B cell (primary cell): ENCODE results near the gene CCL28. TPM values are rescaled to one million over a fixed set of nuclear protein-coding genes. Genes with fewer than 3 reads are reported as not detected.

Experiments
- ATAC-seq: fragments of 200-7000 bp; cut with Tn5 transposase; one replicate; pipeline ENCODE4 v1.10.0; 2021; ENCODE audit warnings: low read depth, mild to moderate bottlenecking, moderate number of reproducible peaks, moderate library complexity
- CTCF ChIA-PET: fragments of 350-600 bp; sonication (Branson Sonifier 250); formaldehyde crosslinking; loops from one replicate; lab custom pipeline; 2021; ENCODE audit warnings: antibody characterized with exemption, inconsistent platforms; lab: Charles Lee
- POLR2A ChIA-PET: fragments of 350-600 bp; sonication (Branson Sonifier 250); formaldehyde crosslinking; loops from one replicate; lab custom pipeline; 2021; ENCODE audit warnings: antibody characterized with exemption; lab: Charles Lee
- DNase-seq: peaks from one replicate; pipeline ENCODE4 v3.0.0; 2013
- H2AFZ ChIP-seq: 2 replicates; pipeline ENCODE4 v1.6.1; 2012; ENCODE audit warnings: mild to moderate bottlenecking, low read depth, low read length; ENCODE audit not compliant: insufficient read depth, poor library complexity, severe bottlenecking
- H3K27ac ChIP-seq, 2 donors: 1 replicate in 1 of 2; 2 replicates in 1 of 2; pipeline ENCODE4 v1.5.1; 2012 to 2013; ENCODE audit warnings: low read length in 2 of 2, mild to moderate bottlenecking in 2 of 2, moderate library complexity in 1 of 2
- H3K27me3 ChIP-seq, 4 experiments: fragments of 200-600 bp in 1 of 4; sonication (generic) in 1 of 4; replicated peaks in 1 of 4; 1 replicate in 2 of 4; 2 replicates in 2 of 4; pipeline versions ENCODE4 v1.6.1 to v1.7.0; 2013 to 2016; ENCODE audit warnings: low read length in 3 of 4, mild to moderate bottlenecking in 2 of 4, mixed read lengths in 1 of 4, moderate library complexity in 1 of 4; ENCODE audit not compliant: insufficient read depth in 4 of 4, control insufficient read depth in 3 of 4; ENCODE audit errors: control extremely low read depth in 1 of 4
- H3K36me3 ChIP-seq, 2 experiments: replicated peaks in 1 of 2; 1 replicate in 1 of 2; 2 replicates in 1 of 2; pipeline versions ENCODE4 v1.6.1 to v1.7.1; 2013; ENCODE audit warnings: low read length in 1 of 2; ENCODE audit not compliant: insufficient read depth in 2 of 2, control insufficient read depth in 1 of 2; ENCODE audit errors: control extremely low read depth in 1 of 2, extremely low read depth in 1 of 2
- H3K4me1 ChIP-seq, 2 donors: fragments of 200-600 bp in 1 of 2; sonication (generic) in 1 of 2; 1 replicate in 1 of 2; 2 replicates in 1 of 2; pipeline versions ENCODE4 v1.5.1 to v1.6.1; 2013 to 2017; ENCODE audit warnings: low read length in 2 of 2; ENCODE audit not compliant: control insufficient read depth in 2 of 2, insufficient read depth in 2 of 2
- H3K4me2 ChIP-seq: replicated peaks from 2 replicates; pipeline ENCODE3; 2012; ENCODE audit warnings: mild to moderate bottlenecking, low read depth, low read length; ENCODE audit not compliant: poor library complexity, severe bottlenecking
- H3K4me3 ChIP-seq, 5 experiments: fragments of 200-600 bp in 1 of 5; sonication (generic) in 1 of 5; 1 replicate in 3 of 5; 2 replicates in 2 of 5; pipeline versions ENCODE4 v1.5.1 to v1.7.0; 2011 to 2016; ENCODE audit warnings: low read length in 4 of 5, mild to moderate bottlenecking in 4 of 5, low read depth in 2 of 5, control low read depth in 1 of 5, moderate library complexity in 1 of 5; ENCODE audit not compliant: insufficient read depth in 1 of 5; ENCODE audit errors: control extremely low read depth in 1 of 5, extremely low read depth in 1 of 5
- H3K79me2 ChIP-seq: fragments of 200-600 bp; sonication (generic); one replicate; pipeline ENCODE4 v1.6.0; 2016; ENCODE audit warnings: low read length; ENCODE audit not compliant: control insufficient read depth, insufficient read depth
- H3K9ac ChIP-seq: fragments of 200-600 bp; sonication (generic); 2 replicates; pipeline ENCODE4 v1.6.1; 2017; ENCODE audit warnings: mild to moderate bottlenecking, low read length, moderate library complexity
- H3K9me3 ChIP-seq, 3 donors: one replicate each; pipeline versions ENCODE4 v1.6.1 to v1.7.1; 2013; ENCODE audit warnings: low read length in 2 of 3; ENCODE audit not compliant: control insufficient read depth in 2 of 3, insufficient read depth in 1 of 3; ENCODE audit errors: control extremely low read depth in 1 of 3
- H4K20me1 ChIP-seq: 2 replicates; pipeline ENCODE4 v1.6.0; 2012; ENCODE audit warnings: mild to moderate bottlenecking, low read length; ENCODE audit not compliant: insufficient read depth, control insufficient read depth, poor library complexity, severe bottlenecking
- H3K27ac Mint-ChIP-seq: one replicate; pipeline ENCODE4 v1.8.0; 2021; ENCODE audit warnings: mixed read lengths
- H3K27me3 Mint-ChIP-seq: one replicate; pipeline ENCODE4 v1.8.0; 2021; ENCODE audit warnings: mixed read lengths
- H3K4me1 Mint-ChIP-seq: one replicate; pipeline ENCODE4 v1.8.0; 2021; ENCODE audit warnings: mixed read lengths
- H3K4me3 Mint-ChIP-seq: one replicate; pipeline ENCODE4 v1.8.0; 2021; ENCODE audit warnings: mixed read lengths
- H3K9me3 Mint-ChIP-seq: one replicate; pipeline ENCODE4 v1.8.0; 2022; ENCODE audit warnings: mixed read lengths; ENCODE audit not compliant: insufficient read depth
- EZH2 ChIP-seq: IDR thresholded peaks from 2 replicates; pipeline ENCODE4 v1.6.1; 2012; ENCODE audit warnings: borderline replicate concordance, low read depth, mild to moderate bottlenecking, moderate library complexity, low read length; ENCODE audit not compliant: insufficient read depth, poor library complexity, severe bottlenecking
- WGBS: methylation state at CpG from one replicate; pipeline ENCODE4 v1.1.5; 2013; ENCODE audit warnings: missing lambda C conversion rate; ENCODE audit not compliant: insufficient coverage; 5-methylcytosine and 5-hydroxymethylcytosine counted together
- intact Hi-C: fragments of 100-400 bp; cut with micrococcal nuclease; formaldehyde crosslinking; loops from one replicate; pipeline ENCODE4 v1.10.0; 2022
- polyA plus RNA-seq: library from polyadenylated mRNA; depleted of rRNA; stranded (reverse); fragments of >200 nt; gene quantifications from 2 replicates; pipeline ENCODE4 v1.2.3, GENCODE V29; 2012
- total RNA-seq, 2 donors: library from RNA; stranded (reverse); fragments of 120-200 nt in 1 of 2; gene quantifications; 1 replicate in 1 of 2; 2 replicates in 1 of 2; pipeline versions ENCODE4 v1.2.3 to v1.2.4, GENCODE V29; 2013 to 2022
- TF ChIP-seq, protein P1 (sequence below): fragments of 200-600 bp; IDR thresholded peaks from one replicate; pipeline ENCODE4 v1.8.0; 2022; ENCODE audit warnings: antibody characterized with exemption, mild to moderate bottlenecking

The CCL28 gene
- total and polyA plus RNA-seq, 2 donors (not counting 1 experiment from before 2014, with no cell fraction given): 18.6 to 18.7 TPM

DNA sequence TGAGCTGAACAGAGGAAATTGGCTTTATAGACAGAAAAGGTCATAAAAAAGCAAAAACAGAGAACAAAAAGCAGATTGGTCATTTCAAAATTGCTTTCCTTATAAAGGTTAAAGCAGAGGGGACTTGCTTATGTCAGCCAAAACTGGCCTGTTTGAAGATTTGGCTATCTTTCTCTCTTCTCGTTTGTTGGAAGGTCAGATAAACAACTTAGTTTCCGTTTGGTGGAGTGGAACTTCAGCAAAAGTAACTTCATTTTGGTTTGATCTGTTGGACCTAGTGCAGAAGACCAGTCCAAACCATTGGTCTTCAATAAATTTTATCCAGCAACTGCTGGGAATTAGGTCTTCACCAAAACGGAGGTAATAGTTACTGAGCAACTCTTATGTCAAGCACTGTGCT, 53.9 kb downstream of the CCL28 start:
- Mint-ChIP-seq H3K9me3 (peaks cover 15% of the 10 kb centered on the region), H3K27ac (no peak overlapping the region), H3K27me3 (no peaks in the 10 kb centered on the region), H3K4me1 (no peaks in the 10 kb centered on the region), H3K4me3 (no peak overlapping the region)
- Histone ChIP-seq H3K4me1 (no peaks in the 10 kb centered on the region), H3K27me3 (no peaks in the 10 kb centered on the region), H3K9me3 (peaks cover under 1 to 11% (median 6%) of the 10 kb centered on the region in 3 donors), H3K4me2 (no peak overlapping the region), H3K9ac (no peak overlapping the region), H3K4me3 (no peak overlapping the region), H2AFZ (no peak overlapping the region), H4K20me1 (no peaks in the 10 kb centered on the region), H3K36me3 (no peaks in the 10 kb centered on the region), H3K27ac (no peak overlapping the region), H3K79me2 (no peaks in the 10 kb centered on the region)
- DNase-seq (no peak), ATAC-seq (no peak)
- intact Hi-C loops: no loop called here
- CTCF ChIA-PET: no interaction called here
- WGBS: 83% methylated on average over 2 of the region's 3 CpGs
- no peak for TF ChIP-seq EZH2
- TF ChIP-seq, protein P1, sequence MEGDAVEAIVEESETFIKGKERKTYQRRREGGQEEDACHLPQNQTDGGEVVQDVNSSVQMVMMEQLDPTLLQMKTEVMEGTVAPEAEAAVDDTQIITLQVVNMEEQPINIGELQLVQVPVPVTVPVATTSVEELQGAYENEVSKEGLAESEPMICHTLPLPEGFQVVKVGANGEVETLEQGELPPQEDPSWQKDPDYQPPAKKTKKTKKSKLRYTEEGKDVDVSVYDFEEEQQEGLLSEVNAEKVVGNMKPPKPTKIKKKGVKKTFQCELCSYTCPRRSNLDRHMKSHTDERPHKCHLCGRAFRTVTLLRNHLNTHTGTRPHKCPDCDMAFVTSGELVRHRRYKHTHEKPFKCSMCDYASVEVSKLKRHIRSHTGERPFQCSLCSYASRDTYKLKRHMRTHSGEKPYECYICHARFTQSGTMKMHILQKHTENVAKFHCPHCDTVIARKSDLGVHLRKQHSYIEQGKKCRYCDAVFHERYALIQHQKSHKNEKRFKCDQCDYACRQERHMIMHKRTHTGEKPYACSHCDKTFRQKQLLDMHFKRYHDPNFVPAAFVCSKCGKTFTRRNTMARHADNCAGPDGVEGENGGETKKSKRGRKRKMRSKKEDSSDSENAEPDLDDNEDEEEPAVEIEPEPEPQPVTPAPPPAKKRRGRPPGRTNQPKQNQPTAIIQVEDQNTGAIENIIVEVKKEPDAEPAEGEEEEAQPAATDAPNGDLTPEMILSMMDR: no peak
- POLR2A ChIA-PET: no interaction called here

DNA sequence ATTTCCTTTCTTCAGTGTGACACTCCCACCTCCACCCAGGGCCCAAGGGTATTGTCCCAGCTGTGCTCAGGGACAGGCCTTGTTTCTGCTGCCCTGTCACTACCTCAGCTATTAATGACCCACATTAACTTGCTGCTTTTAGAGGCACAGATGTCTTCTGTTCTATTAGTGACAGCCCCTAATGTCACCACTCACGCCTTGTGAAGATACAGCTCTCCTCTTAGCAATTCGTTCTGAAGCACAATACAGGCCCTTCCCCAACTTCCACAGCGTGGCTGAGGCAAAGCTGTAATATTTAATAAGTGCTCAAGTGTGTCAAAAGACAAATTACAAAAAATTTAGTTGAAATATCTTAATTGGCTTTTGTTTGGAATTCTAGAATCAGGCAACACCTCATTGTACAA, 54.3 kb downstream of the CCL28 start:
- Histone ChIP-seq H3K4me1 (no peaks in the 10 kb centered on the region), H3K4me3 (no peak overlapping the region), H3K9me3 (peaks cover 0 to 11% (median 6%) of the 10 kb centered on the region in 3 donors), H3K4me2 (no peak overlapping the region), H3K27me3 (no peaks in the 10 kb centered on the region), H3K27ac (no peak overlapping the region), H4K20me1 (no peaks in the 10 kb centered on the region), H3K9ac (no peak overlapping the region), H3K36me3 (no peaks in the 10 kb centered on the region), H3K79me2 (no peaks in the 10 kb centered on the region), H2AFZ (no peak overlapping the region)
- Mint-ChIP-seq H3K9me3 (peaks cover 15% of the 10 kb centered on the region), H3K4me3 (no peak overlapping the region), H3K27ac (no peak overlapping the region), H3K27me3 (no peaks in the 10 kb centered on the region), H3K4me1 (no peaks in the 10 kb centered on the region)
- ATAC-seq (no peak), DNase-seq (no peak)
- ChIA-PET CTCF (no interaction called here), POLR2A (no interaction called here)
- TF ChIP-seq EZH2: no peak
- TF ChIP-seq, protein P1: no peak
- intact Hi-C loops: no loop called here
- WGBS: no CpG with 5 or more reads among the region's 3 CpGs
